Measurements from ENCODE around the gene SLC24A1.

GRCh38 chr15:65618560-65619109, 3.1 kb upstream of the SLC24A1 start:
- TF ChIP-seq POLR2A (IDR thresholded peaks at IDR 0.05), result no peak
- TF ChIP-seq, protein P1, sequence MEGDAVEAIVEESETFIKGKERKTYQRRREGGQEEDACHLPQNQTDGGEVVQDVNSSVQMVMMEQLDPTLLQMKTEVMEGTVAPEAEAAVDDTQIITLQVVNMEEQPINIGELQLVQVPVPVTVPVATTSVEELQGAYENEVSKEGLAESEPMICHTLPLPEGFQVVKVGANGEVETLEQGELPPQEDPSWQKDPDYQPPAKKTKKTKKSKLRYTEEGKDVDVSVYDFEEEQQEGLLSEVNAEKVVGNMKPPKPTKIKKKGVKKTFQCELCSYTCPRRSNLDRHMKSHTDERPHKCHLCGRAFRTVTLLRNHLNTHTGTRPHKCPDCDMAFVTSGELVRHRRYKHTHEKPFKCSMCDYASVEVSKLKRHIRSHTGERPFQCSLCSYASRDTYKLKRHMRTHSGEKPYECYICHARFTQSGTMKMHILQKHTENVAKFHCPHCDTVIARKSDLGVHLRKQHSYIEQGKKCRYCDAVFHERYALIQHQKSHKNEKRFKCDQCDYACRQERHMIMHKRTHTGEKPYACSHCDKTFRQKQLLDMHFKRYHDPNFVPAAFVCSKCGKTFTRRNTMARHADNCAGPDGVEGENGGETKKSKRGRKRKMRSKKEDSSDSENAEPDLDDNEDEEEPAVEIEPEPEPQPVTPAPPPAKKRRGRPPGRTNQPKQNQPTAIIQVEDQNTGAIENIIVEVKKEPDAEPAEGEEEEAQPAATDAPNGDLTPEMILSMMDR (IDR thresholded peaks at IDR 0.05), result no peak

Measured in adrenal gland (tissue), 5 donors.